Stimulated activated CD8-positive, alpha-beta memory T cell treated with anti-CD3 and anti-CD28 coated beads, Interleukin-12 subunit alpha, Interleukin-12 subunit beta, amount 100 ng/mL, for 4 hours (primary cell): Measurements from ENCODE around the gene NARF.
"Not testable (repeated sequence)": the region's sequence is repeated elsewhere in the genome, so short reads cannot be mapped to it uniquely, and the experiment has no call there.

ENCODE experiments used
- DNase-seq: peaks from one replicate; pipeline ENCODE4 v3.0.0-alpha.2; 2020; ENCODE audit warnings: low read depth

The NARF gene

DNA sequence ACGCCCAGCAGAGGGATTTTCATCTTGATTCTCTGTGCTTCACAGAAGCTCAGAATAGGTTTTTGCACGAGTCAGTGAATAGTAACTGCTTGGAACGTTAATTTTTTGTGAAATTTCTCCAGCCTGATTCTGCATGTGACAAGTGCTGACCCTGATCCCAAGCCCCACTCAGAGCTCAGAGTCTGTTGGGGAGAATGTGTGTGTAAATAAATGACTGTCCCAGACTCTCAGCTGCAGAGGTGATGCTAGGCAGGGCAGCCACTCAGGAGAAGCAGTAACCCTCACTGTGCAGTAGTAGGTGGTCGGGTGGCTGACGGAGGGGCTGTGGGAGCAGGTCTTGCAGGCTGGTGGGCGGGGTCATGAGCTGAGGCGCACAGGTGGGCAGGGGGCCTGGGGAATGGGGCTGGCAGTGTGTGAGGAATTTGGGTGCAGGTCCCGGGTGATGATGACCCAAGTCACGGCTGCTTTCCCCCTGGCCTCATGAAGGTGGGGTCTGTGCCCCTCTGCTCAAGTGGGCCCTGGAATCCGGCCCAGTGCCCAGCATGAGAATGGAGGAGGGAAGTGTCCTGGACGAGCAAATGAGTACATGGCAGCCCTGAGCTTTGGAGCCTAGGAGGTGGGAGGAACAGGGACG lies 44.7 kb downstream of the NARF start:
- no peak for DNase-seq

DNA sequence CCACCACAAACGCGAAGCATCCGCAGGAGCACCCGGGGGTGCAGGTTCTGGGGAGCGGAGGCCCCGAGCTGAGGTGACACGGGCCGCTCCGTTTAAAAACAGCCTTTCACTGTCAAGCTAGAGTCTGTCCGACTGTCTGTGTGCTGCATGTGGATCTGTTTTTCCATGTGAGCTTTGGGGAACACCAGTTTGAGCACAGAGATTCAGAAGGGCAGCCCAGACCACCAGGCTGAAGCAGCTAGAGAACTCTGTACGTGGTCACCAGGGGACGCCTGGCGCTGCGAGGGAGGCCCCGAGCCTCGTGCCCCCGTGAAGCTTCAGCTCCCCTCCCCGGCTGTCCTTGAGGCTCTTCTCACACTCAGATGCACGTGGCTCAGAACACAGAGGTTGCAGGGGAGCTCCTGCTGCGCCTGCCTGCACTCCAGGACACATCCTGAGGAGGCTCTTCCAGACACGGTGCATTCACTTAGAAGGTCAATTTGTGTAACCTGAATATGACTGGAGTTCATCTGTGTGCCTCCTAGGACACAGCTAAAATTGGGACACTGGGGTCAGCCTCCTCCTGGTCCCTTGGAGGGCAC lies 45.3 kb downstream of the NARF start:
- no peak for DNase-seq

- DNase-seq = no peak
Measured at GRCh38 chr17:82505296-82505695, 46.8 kb downstream of the NARF start.

- not testable (repeated sequence) for DNase-seq
Measured at GRCh38 chr17:82506402-82506801, 47.9 kb downstream of the NARF start.

DNA sequence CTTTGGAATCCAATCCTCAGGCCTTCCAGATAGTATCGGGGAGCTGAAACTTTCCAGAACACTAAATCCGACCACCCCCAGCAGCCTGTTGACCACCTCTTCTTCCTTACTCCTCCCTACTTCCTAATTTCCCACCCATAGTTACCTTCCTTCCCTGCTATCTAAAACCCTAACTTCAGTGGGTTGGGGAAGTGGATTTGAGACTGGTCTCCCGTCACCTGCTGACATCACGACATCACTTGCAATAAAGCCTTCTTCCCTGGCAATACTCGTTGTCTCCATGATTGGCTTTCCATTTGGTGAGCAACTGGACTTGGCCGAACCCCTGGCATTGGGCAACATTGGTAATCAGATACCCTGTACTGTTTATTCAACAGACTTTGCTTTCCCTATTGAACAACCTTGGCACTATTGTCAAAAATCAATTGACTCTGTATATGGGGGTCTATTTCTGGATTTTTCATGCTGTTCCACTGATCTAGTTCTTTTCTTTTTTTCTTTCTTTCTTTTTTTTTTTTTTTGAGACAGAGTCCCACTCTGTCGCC lies 49.2 kb downstream of the NARF start:
- DNase-seq = no peak

DNA sequence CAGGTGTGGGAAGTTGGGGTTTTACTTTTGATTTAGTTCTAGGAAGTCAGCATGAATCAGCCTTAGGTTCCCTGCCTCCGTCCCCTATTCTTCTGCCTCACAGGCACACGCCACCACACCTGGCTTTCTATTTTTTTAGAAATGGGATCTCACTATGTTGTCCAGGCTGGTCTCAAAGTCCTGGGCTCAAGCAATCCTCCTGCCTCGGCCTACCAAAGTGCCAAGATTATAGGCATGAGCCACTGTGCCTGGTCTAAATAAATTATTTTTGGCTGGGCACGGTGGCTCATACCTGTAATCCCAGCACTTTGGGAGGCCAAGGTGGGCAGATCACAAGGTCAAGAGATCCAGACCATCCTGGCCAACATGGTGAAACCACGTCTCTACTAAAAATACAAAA lies 53.1 kb downstream of the NARF start:
- not testable (repeated sequence) for DNase-seq

- not testable (repeated sequence) for DNase-seq
Measured at GRCh38 chr17:82513864-82514263, 55.3 kb downstream of the NARF start.

DNA sequence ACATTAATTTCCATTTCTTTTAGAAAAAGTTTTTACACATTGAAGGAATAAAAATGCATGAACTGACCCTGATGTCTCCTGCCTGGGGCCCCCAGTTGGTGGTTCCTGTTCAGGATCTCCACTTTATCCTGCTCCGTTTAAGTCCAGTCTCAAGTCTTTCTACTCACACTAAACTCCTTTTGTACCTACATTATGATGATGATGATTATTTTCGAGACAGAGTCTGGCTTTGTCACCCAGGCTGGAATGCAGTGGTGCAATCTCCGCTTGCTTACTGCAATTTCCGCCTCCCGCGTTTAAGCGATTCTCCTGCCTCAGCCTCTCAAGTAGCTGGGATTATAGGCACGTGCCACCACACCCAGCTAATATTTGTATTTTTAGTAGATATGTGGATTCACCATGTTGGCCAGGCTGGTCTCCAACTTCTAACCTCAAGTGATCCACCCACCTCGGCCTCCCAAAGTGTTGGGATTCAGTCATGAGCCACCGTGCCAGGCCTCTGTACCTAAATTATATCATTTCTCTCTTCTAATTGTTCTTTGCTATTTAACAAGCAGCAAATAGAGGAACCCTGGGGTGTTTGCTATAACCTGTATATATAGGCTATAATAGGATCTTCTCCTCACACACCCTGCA lies 58.8 kb downstream of the NARF start:
- DNase-seq = no peak

DNA sequence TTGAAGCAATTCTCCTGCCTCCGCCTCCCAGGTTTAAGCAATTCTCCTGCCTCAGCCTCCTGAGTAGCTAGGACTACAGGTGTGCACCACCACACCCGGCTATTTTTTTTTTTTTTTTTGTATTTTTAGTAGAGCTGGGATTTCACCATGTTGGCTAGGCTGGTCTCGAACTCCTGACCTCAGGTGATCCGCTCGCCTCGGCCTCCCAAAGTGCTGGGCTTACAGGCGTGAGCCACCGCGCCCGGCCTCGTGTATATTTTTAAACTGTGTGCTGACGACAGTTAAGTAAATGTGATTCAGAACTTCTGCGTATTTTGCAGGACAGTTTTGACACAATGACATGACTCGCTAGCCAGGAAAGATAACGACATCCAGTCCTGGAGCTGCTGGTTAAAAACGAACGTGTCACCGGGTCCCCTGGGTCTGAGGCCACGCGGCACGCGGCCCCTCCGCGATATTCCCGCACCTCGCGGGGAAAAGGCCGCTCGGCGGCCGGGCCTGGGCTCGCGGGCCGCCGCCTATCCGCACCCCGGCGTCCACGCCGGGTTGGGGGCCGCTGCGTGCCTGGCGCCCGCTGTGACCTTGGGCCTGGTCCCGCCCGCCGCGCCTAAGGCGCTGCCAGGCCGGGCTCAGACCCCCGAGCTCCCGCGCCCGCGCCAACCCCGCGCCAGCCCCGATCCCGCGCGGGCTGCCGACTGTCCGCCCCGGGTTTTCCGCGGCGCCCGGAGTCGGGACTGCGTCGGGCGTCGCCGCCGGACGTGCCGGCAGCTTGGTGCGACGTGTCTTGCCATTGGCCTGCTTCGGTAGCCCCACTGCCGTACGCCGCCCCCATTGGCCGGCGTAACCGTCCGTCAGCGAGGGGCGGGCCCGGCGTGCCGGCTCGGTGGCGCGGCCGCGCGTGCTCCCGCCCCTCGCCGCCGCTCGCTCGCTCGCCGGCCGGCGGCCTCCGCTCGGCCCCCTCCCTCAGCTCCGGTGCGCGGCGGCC lies 60.6 kb downstream of the NARF start, which contains the start of gene FOXK2:
Gene FOXK2, plus strand, starts transcription at position 907 of the 985 bp plus-strand sequence. CDS start 157 bp downstream, outside the sequence.
- peak; percentile 91 for DNase-seq

- DNase-seq = peak; percentile 24
Measured at GRCh38 chr17:82519971-82520903, 61.7 kb downstream of the NARF start.

GRCh38 chr17:82524540-82524939 lies 66.0 kb downstream of the NARF start:
- DNase-seq = no peak

DNA sequence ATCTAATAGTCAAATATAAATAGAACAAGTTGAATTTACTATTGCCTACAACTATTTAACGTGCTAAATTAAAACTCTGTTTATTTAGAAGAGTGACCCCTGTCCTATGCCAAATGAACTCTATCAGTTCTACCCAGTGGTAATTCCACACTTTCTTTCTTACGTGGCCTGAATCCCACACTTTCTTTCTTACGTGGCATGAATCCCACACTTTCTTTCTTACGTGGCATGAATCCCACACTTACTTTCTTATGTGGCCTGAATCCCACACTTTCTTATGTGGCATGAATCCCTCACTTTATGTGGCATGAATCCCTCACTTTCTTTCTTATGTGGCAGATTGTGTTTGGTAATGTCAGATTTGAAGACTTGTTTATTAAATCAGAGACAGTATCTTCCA lies 67.2 kb downstream of the NARF start:
- DNase-seq = no peak

DNA sequence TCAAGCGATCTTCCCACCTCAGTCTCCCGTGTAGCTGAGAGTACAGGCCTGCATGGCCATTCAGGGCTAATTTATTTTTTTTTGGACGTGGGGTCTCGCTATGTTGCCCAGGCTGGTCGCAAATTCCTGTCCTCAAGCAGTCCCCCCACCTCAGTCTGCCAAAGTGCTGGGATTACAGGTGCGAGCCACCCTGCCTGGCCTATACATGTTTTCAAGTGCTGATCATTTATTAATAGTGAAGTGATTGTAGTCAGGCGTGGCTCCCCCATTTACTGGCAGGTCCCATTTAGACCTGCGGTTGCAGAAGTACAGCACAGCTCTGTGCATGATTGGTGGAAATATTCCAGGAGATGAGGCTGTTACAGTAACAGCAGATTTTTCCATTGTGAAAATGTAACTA lies 69.4 kb downstream of the NARF start:
- no peak for DNase-seq

GRCh38 chr17:82528484-82529265 lies 70.1 kb downstream of the NARF start:
- DNase-seq = no peak

- DNase-seq = no peak
Measured at GRCh38 chr17:82529914-82530300, 71.4 kb downstream of the NARF start.

GRCh38 chr17:82531431-82531881 lies 72.9 kb downstream of the NARF start:
- DNase-seq = no peak

DNA sequence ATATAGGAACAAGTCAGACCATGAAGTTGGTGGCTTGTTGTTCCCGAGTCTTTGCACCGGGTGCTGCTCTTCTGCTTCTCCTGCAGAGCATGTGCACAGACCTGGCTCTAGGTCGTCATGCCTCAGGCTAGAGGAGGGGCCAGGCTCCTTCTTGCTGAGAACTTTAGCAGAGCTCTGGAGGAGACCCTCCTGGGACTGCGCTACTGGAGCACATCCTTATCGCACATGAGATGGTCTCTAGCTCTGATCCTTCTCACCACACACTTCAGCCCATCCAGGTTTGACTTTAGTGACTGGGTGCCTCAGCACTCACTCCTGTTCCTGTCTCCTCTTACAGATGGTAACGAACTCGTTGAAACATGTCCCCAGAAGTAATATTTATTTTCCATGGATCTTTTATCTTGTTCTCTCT lies 75.9 kb downstream of the NARF start:
- no peak for DNase-seq

- DNase-seq = no peak
Measured at GRCh38 chr17:82536512-82537201, 78.1 kb downstream of the NARF start.

DNA sequence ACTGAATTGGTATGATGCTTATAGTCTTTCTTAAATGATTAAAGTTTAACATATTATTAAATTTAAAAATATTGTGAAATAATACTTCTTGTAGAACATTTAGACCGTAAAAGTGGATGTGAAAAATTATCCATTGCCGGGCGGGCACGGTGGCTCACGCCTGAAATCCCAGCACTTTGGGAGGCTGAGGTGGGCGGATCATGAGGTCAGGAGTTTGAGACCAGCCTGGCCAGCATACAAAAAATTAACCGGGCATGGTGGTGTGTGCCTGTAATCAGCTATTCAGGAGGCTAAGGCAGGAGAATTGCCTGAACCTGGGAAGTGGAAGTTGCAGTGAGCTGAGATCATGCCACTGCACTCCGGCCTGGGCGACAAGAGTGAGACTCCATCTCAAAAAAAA lies 78.7 kb downstream of the NARF start:
- DNase-seq = not testable (repeated sequence)
